ENCODE results near the gene OSBPL3.

DNA sequence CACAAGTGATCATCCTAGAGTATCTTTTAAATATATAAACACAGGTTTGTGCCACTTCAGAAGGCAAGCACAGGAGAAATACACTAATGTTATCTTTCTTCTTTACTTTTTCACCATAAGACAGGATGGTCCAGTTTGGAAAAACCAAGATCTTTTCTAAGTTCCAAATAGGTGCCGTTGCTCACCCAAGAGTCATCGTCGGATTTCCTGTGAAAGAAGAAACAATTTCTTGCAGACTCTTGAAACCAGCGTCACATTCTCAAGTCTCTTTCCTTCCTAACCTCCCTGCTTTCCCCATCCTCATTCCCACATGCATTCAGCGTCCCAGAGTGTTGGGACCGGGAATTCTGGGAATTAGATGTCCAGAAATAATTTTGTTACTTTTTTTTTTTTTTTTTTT is 179.9 kb downstream of the OSBPL3 start:
- TF ChIP-seq, protein P1, sequence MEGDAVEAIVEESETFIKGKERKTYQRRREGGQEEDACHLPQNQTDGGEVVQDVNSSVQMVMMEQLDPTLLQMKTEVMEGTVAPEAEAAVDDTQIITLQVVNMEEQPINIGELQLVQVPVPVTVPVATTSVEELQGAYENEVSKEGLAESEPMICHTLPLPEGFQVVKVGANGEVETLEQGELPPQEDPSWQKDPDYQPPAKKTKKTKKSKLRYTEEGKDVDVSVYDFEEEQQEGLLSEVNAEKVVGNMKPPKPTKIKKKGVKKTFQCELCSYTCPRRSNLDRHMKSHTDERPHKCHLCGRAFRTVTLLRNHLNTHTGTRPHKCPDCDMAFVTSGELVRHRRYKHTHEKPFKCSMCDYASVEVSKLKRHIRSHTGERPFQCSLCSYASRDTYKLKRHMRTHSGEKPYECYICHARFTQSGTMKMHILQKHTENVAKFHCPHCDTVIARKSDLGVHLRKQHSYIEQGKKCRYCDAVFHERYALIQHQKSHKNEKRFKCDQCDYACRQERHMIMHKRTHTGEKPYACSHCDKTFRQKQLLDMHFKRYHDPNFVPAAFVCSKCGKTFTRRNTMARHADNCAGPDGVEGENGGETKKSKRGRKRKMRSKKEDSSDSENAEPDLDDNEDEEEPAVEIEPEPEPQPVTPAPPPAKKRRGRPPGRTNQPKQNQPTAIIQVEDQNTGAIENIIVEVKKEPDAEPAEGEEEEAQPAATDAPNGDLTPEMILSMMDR (IDR thresholded peaks at IDR 0.05), result no peak
- TF ChIP-seq POLR2A (IDR thresholded peaks at IDR 0.05), result no peak

All from heart left ventricle (tissue), 13 donors.